Measurements from ENCODE around the gene SLC1A5.

DNA sequence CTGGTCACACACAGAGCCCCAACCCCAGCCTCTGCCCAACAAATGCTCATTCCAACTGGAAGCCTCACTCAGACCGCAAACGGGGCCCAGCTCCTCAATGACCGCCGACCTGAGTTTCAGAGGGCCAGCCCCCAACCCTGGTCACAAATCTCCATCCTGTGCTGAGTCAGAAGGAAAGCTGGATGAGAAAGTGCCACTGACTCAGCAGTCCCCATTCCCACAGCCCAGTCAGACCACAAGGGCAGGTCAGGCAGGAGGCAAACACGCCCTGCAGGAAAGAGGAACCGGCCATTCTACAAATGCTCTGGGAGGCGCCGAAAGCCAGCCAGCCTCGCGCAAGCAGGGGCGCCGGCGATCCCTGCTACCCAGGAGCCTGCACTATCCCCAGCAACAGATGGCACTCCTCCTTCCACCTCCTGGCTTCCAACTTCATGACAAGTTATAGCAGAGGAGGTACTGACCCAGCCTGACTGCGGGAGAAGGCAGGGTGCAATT lies 57.3 kb downstream of the SLC1A5 start:
- no peak for TF ChIP-seq EZH2 (IDR thresholded peaks at IDR 0.05; ENCODE audit: borderline replicate concordance, low read length)
- TF ChIP-seq, protein P1, sequence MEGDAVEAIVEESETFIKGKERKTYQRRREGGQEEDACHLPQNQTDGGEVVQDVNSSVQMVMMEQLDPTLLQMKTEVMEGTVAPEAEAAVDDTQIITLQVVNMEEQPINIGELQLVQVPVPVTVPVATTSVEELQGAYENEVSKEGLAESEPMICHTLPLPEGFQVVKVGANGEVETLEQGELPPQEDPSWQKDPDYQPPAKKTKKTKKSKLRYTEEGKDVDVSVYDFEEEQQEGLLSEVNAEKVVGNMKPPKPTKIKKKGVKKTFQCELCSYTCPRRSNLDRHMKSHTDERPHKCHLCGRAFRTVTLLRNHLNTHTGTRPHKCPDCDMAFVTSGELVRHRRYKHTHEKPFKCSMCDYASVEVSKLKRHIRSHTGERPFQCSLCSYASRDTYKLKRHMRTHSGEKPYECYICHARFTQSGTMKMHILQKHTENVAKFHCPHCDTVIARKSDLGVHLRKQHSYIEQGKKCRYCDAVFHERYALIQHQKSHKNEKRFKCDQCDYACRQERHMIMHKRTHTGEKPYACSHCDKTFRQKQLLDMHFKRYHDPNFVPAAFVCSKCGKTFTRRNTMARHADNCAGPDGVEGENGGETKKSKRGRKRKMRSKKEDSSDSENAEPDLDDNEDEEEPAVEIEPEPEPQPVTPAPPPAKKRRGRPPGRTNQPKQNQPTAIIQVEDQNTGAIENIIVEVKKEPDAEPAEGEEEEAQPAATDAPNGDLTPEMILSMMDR (IDR thresholded peaks at IDR 0.05; ENCODE audit: low read length): no peak
